ENCODE measurements around the gene ATP8A2. TPM values are rescaled to one million over a fixed set of nuclear protein-coding genes. Genes with fewer than 3 reads are reported as not detected.
A peak's percentile ranks its signal among the peaks of the same experiment; 100 is the strongest.

Gene ATP8A2
- total and polyA plus RNA-seq, 12 donors, result under 0.01 to 0.18 (median 0.10) TPM; not detected in 3

- ATAC-seq (peak in 7 of 8 donors; percentile 65 to 81 (median 72)), DNase-seq (peak; percentile 13 to 37)
- Histone ChIP-seq H3K27me3 (peaks cover 0 to under 1% (median 0%) of the 10 kb centered on the region in 7 donors), H3K4me1 (peaks cover 0 to 17% (median 8%) of the 10 kb centered on the region in 9 donors), H3K9me3 (no peaks in the 10 kb centered on the region), H3K27ac (no peak overlapping the region), H3K36me3 (no peaks in the 10 kb centered on the region), H3K4me3 (no peak overlapping the region)
- WGBS, 2 donors, result 42 to 43% methylated on average over 9 of the region's 9 CpGs
- intact Hi-C loops (cut with DNase I), result no loop called here
- TF ChIP-seq, protein P1, sequence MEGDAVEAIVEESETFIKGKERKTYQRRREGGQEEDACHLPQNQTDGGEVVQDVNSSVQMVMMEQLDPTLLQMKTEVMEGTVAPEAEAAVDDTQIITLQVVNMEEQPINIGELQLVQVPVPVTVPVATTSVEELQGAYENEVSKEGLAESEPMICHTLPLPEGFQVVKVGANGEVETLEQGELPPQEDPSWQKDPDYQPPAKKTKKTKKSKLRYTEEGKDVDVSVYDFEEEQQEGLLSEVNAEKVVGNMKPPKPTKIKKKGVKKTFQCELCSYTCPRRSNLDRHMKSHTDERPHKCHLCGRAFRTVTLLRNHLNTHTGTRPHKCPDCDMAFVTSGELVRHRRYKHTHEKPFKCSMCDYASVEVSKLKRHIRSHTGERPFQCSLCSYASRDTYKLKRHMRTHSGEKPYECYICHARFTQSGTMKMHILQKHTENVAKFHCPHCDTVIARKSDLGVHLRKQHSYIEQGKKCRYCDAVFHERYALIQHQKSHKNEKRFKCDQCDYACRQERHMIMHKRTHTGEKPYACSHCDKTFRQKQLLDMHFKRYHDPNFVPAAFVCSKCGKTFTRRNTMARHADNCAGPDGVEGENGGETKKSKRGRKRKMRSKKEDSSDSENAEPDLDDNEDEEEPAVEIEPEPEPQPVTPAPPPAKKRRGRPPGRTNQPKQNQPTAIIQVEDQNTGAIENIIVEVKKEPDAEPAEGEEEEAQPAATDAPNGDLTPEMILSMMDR (IDR thresholded peaks at IDR 0.05), result no peak
These were observed 315.9 kb downstream of the ATP8A2 start for GRCh38 chr13:25687471-25688225.

DNA sequence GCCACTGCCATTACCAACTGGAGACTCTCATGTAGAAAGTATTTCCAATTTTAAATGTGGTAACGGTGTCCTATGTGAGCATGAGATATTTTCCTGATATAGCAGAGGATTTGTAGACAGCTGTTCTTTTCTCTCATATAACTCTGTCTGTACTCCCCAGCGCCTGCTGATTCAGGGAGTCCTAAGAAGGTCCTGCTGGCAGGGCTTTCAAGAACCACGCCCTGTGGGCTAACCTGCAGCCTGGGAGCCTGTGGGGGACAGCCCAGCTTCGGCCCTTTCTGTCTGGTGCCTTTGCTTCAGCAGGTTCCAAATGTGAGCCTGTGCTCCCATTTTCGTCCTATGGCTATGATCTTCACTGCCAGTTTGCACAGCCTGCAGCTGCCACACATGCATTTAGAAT lies 316.8 kb downstream of the ATP8A2 start:
- Histone ChIP-seq H3K27me3 (peaks cover 0 to 2% (median 0%) of the 10 kb centered on the region in 7 donors), H3K4me3 (no peak overlapping the region), H3K36me3 (no peaks in the 10 kb centered on the region), H3K4me1 (peaks cover 0 to 17% (median 8%) of the 10 kb centered on the region in 9 donors), H3K27ac (no peak overlapping the region), H3K9me3 (no peaks in the 10 kb centered on the region)
- TF ChIP-seq, protein P1 (IDR thresholded peaks at IDR 0.05), result no peak
- DNase-seq, result no peak
- intact Hi-C loops (cut with DNase I), result no loop called here
- WGBS, 2 donors, result 82 to 91% methylated on average over 5 of the region's 5 CpGs
- ATAC-seq, result no peak

DNA sequence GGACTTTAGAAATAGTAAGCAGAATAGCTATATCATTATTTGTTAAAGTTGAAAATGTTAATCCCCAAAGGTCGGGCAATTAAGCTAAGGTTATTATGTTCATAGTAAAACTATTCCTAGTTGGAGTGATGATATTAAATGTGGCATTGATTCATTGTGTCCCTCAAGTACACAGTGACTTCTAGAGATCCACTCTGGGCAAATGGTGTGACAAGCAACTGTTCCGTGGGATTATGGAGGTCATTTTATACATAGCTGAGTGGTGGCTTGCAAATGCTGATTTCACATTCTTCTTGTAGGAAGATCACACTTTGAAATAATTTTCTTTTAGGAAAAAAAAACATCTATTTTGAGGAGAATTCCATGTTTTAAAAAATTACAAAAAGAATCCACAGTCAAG lies 317.8 kb downstream of the ATP8A2 start:
- TF ChIP-seq, protein P1 (IDR thresholded peaks at IDR 0.05), result no peak
- H3K27ac ChIP-seq, result no peak overlapping the region
- H3K4me3 ChIP-seq, result no peak overlapping the region
- DNase-seq (no peak), ATAC-seq (no peak)
- H3K36me3 ChIP-seq, result no peaks in the 10 kb centered on the region
- no peaks in the 10 kb centered on the region for H3K9me3 ChIP-seq
- H3K4me1 ChIP-seq, result peaks cover 0 to 17% (median 8%) of the 10 kb centered on the region in 9 donors
- intact Hi-C loops (cut with DNase I), result no loop called here
- whole genome bisulfite sequencing, 2 donors, result 92 to 95% methylated on average over 2 of the region's 2 CpGs
- peaks cover 0 to 7% (median 0%) of the 10 kb centered on the region in 7 donors for H3K27me3 ChIP-seq

- H3K27ac ChIP-seq, result no peak overlapping the region
- 98 to 99% methylated on average over 2 of the region's 2 CpGs for WGBS, 2 donors
- TF ChIP-seq, protein P1 (IDR thresholded peaks at IDR 0.05), result no peak
These were observed 318.8 kb downstream of the ATP8A2 start for GRCh38 chr13:25690582-25690981.

More at GRCh38 chr13:25690582-25690981, 318.8 kb downstream of the ATP8A2 start:
- intact Hi-C loops (cut with DNase I), result no loop called here
- H3K27me3 ChIP-seq, result peaks cover 0 to 9% (median 0%) of the 10 kb centered on the region in 7 donors
- DNase-seq, result no peak
- peaks cover 0 to 17% (median 8%) of the 10 kb centered on the region in 9 donors for H3K4me1 ChIP-seq
- no peaks in the 10 kb centered on the region for H3K9me3 ChIP-seq
- ATAC-seq, result no peak
- no peak overlapping the region for H3K4me3 ChIP-seq
- no peaks in the 10 kb centered on the region for H3K36me3 ChIP-seq
